ENCODE results near the gene TAF13. TPM values are rescaled to one million over a fixed set of nuclear protein-coding genes. Genes with fewer than 3 reads are reported as not detected.

Gene TAF13
- total and polyA plus RNA-seq, 2 of the 4 experiments (the other 2 are of a cell fraction): 13.1 to 42.5 TPM

DNA sequence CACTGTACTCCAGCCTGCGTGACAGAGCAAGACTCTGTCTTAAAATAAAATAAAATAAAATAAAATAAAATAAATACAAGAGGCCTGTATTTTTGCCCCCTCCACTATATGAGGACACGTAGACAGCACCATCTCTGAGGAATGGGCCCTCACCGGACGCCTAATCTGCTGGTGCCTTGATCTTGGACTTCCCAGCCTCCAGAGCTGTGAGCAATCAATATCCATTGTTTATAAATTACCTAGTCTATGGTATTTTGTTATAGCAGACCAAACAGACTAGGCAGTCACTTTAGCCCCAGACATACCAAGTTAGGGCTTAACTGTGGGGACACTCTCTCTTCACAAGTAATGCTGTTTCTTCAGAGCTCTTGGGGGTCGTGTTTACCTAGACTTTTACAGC is 44.6 kb upstream of the TAF13 start:
- TF ChIP-seq, protein P1, sequence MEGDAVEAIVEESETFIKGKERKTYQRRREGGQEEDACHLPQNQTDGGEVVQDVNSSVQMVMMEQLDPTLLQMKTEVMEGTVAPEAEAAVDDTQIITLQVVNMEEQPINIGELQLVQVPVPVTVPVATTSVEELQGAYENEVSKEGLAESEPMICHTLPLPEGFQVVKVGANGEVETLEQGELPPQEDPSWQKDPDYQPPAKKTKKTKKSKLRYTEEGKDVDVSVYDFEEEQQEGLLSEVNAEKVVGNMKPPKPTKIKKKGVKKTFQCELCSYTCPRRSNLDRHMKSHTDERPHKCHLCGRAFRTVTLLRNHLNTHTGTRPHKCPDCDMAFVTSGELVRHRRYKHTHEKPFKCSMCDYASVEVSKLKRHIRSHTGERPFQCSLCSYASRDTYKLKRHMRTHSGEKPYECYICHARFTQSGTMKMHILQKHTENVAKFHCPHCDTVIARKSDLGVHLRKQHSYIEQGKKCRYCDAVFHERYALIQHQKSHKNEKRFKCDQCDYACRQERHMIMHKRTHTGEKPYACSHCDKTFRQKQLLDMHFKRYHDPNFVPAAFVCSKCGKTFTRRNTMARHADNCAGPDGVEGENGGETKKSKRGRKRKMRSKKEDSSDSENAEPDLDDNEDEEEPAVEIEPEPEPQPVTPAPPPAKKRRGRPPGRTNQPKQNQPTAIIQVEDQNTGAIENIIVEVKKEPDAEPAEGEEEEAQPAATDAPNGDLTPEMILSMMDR (conservative IDR thresholded peaks at IDR 0.05; ENCODE audit: low read depth, low read length): no peak
- TF ChIP-seq NFE2L2 (IDR thresholded peaks at IDR 0.05; ENCODE audit: low read depth, low read length) (no peak), CHD1 (IDR thresholded peaks at IDR 0.05; ENCODE audit: low read depth, low read length) (no peak), BHLHE40 (IDR thresholded peaks at IDR 0.05; ENCODE audit: low read depth, low read length) (no peak), FOS (IDR thresholded peaks at IDR 0.05; ENCODE audit: low read depth, low read length) (no peak), ELK1 (IDR thresholded peaks at IDR 0.05; ENCODE audit: borderline replicate concordance, low read depth, low read length) (no peak), POLR2A (IDR thresholded peaks at IDR 0.05; ENCODE audit: low read depth, low read length) (no peak), MXI1 (IDR thresholded peaks at IDR 0.05; ENCODE audit: borderline replicate concordance, low read depth, low read length) (no peak)
- TF ChIP-seq, protein P2, sequence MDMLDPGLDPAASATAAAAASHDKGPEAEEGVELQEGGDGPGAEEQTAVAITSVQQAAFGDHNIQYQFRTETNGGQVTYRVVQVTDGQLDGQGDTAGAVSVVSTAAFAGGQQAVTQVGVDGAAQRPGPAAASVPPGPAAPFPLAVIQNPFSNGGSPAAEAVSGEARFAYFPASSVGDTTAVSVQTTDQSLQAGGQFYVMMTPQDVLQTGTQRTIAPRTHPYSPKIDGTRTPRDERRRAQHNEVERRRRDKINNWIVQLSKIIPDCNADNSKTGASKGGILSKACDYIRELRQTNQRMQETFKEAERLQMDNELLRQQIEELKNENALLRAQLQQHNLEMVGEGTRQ (IDR thresholded peaks at IDR 0.05; ENCODE audit: low read depth, low read length): no peak
- no peak overlapping the region for H2BK20ac ChIP-seq (ENCODE audit: low read depth, low read length)
- H3K4ac ChIP-seq (ENCODE audit: low read depth, low read length): no peak overlapping the region
- peaks cover 5% of the 10 kb centered on the region; the same call in 1 of the 2 replicates for H3K27me3 ChIP-seq (ENCODE audit: control insufficient read depth, insufficient read depth, low read length)
- no peaks in the 10 kb centered on the region for H3K36me3 ChIP-seq (ENCODE audit: control insufficient read depth, insufficient read depth, low read length)
- no CpG with 5 or more reads among the region's 5 CpGs for WGBS, 2 experiments (ENCODE audit: extremely low coverage in 2 of 2, insufficient read length in 1 of 2)
- POLR2A ChIA-PET (ENCODE audit: unreplicated experiment): no interaction called here
- no peaks in the 10 kb centered on the region for H4K20me1 ChIP-seq (ENCODE audit: insufficient read depth, low read length)
- H3K9me1 ChIP-seq (ENCODE audit: insufficient read depth, low read length): no peaks in the 10 kb centered on the region
- H3K9ac ChIP-seq (ENCODE audit: low read depth, low read length): no peak overlapping the region
- DNase-seq (no peak), ATAC-seq (ENCODE audit: low read depth) (no peak)
- no peak overlapping the region for H2AK5ac ChIP-seq (ENCODE audit: low read depth, low read length)
- no peak overlapping the region for H2BK120ac ChIP-seq (ENCODE audit: low read depth, low read length)
- no peak overlapping the region for H3K4me2 ChIP-seq (ENCODE audit: low read depth, low read length)
- H3K4me1 ChIP-seq (ENCODE audit: control insufficient read depth, insufficient read depth, low read length): no peaks in the 10 kb centered on the region
- no peak overlapping the region for H3K18ac ChIP-seq (ENCODE audit: low read depth, low read length)
- no TSS peak for BruUV-seq (replicated peaks)
- H2BK15ac ChIP-seq (ENCODE audit: low read depth, low read length): no peak overlapping the region
- no peak overlapping the region for H3K4me3 ChIP-seq (ENCODE audit: insufficient read depth, low read depth, low read length)
- CTCF ChIA-PET: no interaction called here
- intact Hi-C loops (cut with micrococcal nuclease) (no loop called here), dilution Hi-C loops (cut with HindIII; ENCODE audit: low sequenced_read_pairs, unreplicated experiment) (no loop called here), in situ Hi-C loops (cut with MboI; ENCODE audit: low sequenced_read_pairs) (no loop called here)
- H2AK9ac ChIP-seq (replicated peaks; ENCODE audit: low read depth, low read length, poor library complexity): no peak overlapping the region
- H3K79me1 ChIP-seq (ENCODE audit: low read depth in 1 of 2, low read length in 2 of 2): no peaks in the 10 kb centered on the region
- H4K8ac ChIP-seq (ENCODE audit: low read depth in 2 of 2, low read length in 2 of 2): no peak overlapping the region
- H3K23ac ChIP-seq (ENCODE audit: low read depth, low read length): no peak overlapping the region
- no peaks in the 10 kb centered on the region for H3K9me3 ChIP-seq (ENCODE audit: control insufficient read depth, insufficient read depth, low read length)
- H3K56ac ChIP-seq (ENCODE audit: extremely low read depth, insufficient read depth, low read length): no peak overlapping the region
- H3K14ac ChIP-seq (replicated peaks; ENCODE audit: low read depth, low read length): no peak overlapping the region
- H2BK5ac ChIP-seq (ENCODE audit: low read depth, low read length, poor library complexity, severe bottlenecking): no peak overlapping the region
- H2AFZ ChIP-seq (replicated peaks; ENCODE audit: low read length, poor library complexity): no peak overlapping the region
- H4K91ac ChIP-seq (ENCODE audit: insufficient read depth, low read depth, low read length): no peak overlapping the region
- H3K27ac ChIP-seq (ENCODE audit: insufficient read depth, low read length): no peak overlapping the region
- H4K5ac ChIP-seq (ENCODE audit: low read depth, low read length): no peak overlapping the region

All from IMR-90 (cell line).